Measurements from ENCODE around the gene NDUFS8. TPM values are rescaled to one million over a fixed set of nuclear protein-coding genes. Genes with fewer than 3 reads are reported as not detected.
"Not testable (repeated sequence)": the region's sequence is repeated elsewhere in the genome, so short reads cannot be mapped to it uniquely, and the experiment has no call there.

The NDUFS8 gene
- total RNA-seq, result 315 TPM
- long read RNA-seq, transcript NDUFS8-201 (7 exons, 791 nt), result major isoform, 199 of 262 reads
- long read RNA-seq, transcript NDUFS8-207 (7 exons, 689 nt), result minor isoform, 6 of 262 reads
- long read RNA-seq, partial matches to known transcripts, result 28 of 262 reads
- long read RNA-seq, other reads (novel, unspliced or antisense), result 25 of 262 reads

DNA sequence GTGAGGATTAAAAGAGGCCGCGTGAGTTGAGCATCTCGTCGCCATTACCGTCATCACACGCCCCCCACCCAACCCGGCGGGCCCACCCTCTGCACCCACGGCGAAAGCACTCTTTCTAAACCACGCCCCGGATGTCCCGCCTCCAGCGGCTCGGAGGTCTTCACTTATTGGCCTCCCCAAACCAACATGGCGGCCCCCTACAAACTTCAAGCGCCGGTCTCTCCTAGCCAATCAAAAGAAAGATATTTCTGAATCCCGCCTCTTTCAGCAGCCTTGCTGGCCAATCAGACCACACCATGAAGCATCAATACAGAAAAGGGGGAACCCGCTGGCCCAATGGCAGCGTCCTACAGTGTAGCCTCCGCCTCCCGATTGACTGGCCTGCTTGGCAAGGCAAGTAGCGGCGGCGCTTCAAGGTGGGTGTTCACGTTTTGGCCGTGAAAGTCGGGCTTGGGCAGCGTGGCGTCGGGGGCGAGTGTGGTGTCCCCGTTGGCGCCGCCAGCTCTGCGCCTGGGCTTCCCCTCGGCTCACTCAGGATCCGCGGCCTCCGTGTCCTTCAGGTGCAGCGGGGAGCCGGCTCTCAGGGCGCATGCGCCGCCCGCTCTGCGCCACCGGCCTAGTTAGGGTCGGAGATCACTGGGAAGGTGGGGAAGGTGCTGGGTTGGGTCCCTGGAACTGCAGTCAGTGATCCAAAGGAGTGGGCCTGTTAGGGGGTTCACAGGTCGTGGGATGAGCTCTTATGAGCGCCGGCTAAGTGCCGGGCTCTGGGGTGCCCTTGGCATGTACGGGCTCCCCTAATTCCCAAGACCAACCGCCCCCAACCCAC lies at the start of gene NDUFS8:
Gene NDUFS8 (plus strand): TSS at position 364 of the 826 bp plus-strand sequence. CDS start 1,471 bp downstream, outside the sequence.
- peak; percentile 96 for DNase-seq (ENCODE audit: low spot score)
- intact Hi-C loops (cut with DNase I), result loop anchor here (5.0 kb wide), 2 partner anchors 92 to 182 kb away; partner anchors contain the start of genes CHKA and KMT5B

DNA sequence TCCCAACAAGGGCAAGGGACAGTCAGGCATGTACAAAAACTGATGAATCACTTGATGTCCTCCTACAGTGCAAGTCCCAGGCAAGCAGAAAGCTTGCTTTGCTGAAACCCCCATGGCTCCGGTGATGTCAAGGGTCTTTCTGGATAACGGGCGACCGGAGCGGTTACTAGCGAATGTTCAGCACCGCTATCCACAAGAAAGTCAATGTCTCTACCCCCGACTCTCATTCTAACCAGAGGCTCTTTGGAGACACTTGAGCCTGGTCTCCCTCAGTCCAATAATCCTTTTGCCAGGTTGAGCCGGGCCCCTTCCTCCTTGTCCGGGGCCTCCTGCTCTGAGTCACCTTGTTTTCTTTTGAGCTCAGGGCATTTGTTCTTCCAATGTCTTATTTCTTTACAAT lies 49.3 kb upstream of the NDUFS8 start:
- DNase-seq (ENCODE audit: low spot score); intact Hi-C loops (cut with DNase I): not testable (repeated sequence)

GRCh38 chr11:67982255-67982857 lies 48.1 kb upstream of the NDUFS8 start:
- DNase-seq (ENCODE audit: low spot score); intact Hi-C loops (cut with DNase I): not testable (repeated sequence)

DNA sequence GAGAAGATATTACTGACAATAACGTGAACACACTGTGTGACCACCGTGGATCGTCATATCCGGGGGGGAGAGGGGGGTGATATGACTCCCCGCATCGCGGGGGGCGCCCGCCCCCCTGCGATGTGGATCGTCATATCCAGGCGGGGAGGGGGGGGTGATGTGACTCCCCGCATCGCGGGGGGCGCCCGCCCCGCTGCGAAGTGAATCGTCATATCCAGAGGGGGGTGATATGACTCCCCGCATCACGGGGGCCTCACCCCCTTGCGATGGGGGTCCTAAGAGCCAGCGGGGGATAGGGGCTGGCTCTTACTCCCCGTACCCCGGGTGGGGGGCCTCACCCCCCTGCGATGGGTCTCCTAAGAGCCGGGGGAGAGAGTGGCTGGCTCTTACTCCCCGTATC lies 46.5 kb upstream of the NDUFS8 start:
- DNase-seq (ENCODE audit: low spot score), result no peak
- intact Hi-C loops (cut with DNase I), result no loop called here

GRCh38 chr11:67985302-67985701 lies 45.2 kb upstream of the NDUFS8 start:
- DNase-seq (ENCODE audit: low spot score); intact Hi-C loops (cut with DNase I): not testable (repeated sequence)

- DNase-seq (ENCODE audit: low spot score); intact Hi-C loops (cut with DNase I): not testable (repeated sequence)
Observed at GRCh38 chr11:67990546-67991346, 39.7 kb upstream of the NDUFS8 start.

- intact Hi-C loops (cut with DNase I); DNase-seq (ENCODE audit: low spot score): not testable (repeated sequence)
Observed at GRCh38 chr11:67991347-67992121, 38.9 kb upstream of the NDUFS8 start.

- DNase-seq (ENCODE audit: low spot score); intact Hi-C loops (cut with DNase I): not testable (repeated sequence)
Observed at GRCh38 chr11:67993821-67994220, 36.7 kb upstream of the NDUFS8 start.

DNA sequence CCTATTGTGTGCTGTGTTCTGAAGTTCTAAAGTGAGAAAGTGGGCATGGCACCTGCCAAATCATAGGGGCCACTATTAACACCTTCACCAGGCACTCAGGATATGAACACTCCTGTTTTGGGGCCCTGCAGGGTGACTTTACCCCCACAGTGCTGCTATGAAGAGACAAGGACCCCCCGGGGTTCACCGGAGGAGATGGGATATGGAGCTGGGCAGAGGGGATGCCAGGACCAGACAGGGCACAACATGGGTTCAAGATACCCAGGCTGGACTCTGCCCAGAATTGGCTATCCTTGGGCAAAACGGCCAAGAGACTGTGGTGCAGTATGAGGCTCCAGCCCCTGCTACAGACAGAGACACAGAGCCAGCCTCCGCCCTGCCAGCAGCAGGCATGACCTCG lies 36.1 kb upstream of the NDUFS8 start:
- intact Hi-C loops (cut with DNase I); DNase-seq (ENCODE audit: low spot score): not testable (repeated sequence)

GRCh38 chr11:67995129-67995528 lies 35.4 kb upstream of the NDUFS8 start:
- DNase-seq (ENCODE audit: low spot score); intact Hi-C loops (cut with DNase I): not testable (repeated sequence)

GRCh38 chr11:67995579-67995978 lies 34.9 kb upstream of the NDUFS8 start:
- intact Hi-C loops (cut with DNase I), result not testable (repeated sequence)

DNA sequence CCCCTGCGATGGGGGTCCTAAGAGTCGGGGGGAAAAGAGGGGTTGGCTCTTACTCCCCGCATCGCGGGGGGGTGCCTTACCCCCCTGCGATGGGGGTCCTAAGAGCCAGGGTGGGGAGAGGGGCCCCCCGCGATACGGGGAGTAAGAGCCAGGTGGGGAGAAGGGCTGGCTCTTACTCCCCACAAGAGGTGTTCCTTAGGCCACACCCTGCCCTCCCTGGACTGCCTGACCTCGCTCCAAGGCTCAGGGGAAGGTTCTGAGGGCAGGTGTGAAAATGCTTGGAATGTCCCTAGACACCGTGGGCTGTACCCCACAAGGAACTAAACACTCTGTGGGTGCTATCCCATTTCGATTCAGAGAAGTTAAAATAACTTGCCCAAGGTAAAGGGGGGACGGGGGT lies 34.4 kb upstream of the NDUFS8 start:
- no peak for DNase-seq (ENCODE audit: low spot score)
- intact Hi-C loops (cut with DNase I), result no loop called here

More at GRCh38 chr11:67995579-67995978, 34.9 kb upstream of the NDUFS8 start:
- not testable (repeated sequence) for DNase-seq (ENCODE audit: low spot score)

DNA sequence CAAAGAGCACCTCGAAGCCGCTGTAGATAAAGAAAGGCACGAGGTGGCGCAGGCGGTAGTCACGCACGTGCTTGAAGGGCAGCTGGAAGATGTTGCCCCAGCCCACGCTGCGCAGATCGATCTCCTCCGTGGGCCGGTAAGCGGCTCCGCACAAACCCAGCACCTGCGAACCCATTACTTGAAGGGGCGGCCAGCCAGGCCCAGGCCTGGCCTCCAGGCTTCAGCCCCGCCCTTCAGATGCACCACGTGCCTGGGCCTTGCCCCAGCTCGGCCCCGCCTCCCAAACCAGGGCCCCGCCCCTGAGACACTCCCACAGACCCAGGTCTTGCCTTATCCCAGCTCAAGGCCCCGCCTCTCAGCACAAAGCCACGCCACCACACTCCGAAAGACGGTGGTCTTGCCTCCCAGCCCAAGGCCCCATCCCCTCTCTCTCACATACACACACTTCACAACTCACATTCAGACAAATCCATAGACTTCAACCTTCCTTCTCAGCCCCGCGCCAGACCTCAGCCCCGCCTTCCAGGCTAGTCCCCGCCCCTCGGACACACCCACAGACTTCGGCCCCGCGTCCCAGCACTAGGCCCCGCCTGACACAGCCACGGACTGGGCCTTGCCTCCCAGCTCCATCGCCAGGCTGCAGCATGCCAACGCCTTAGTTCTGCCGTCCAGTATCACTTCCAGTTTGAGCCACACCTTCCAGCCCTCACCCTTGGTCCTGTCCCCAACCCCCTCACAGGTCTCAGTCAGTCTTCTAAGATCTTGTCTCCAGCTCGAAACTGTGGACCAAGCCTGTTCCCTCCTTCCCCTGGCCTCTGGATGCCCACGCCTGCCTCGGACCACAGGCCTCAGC lies 33.6 kb upstream of the NDUFS8 start:
- no peak for DNase-seq (ENCODE audit: low spot score)
- intact Hi-C loops (cut with DNase I), result no loop called here

- DNase-seq (ENCODE audit: low spot score), result no peak
- intact Hi-C loops (cut with DNase I), result no loop called here
Observed at GRCh38 chr11:67997475-67997921, 33.0 kb upstream of the NDUFS8 start.

DNA sequence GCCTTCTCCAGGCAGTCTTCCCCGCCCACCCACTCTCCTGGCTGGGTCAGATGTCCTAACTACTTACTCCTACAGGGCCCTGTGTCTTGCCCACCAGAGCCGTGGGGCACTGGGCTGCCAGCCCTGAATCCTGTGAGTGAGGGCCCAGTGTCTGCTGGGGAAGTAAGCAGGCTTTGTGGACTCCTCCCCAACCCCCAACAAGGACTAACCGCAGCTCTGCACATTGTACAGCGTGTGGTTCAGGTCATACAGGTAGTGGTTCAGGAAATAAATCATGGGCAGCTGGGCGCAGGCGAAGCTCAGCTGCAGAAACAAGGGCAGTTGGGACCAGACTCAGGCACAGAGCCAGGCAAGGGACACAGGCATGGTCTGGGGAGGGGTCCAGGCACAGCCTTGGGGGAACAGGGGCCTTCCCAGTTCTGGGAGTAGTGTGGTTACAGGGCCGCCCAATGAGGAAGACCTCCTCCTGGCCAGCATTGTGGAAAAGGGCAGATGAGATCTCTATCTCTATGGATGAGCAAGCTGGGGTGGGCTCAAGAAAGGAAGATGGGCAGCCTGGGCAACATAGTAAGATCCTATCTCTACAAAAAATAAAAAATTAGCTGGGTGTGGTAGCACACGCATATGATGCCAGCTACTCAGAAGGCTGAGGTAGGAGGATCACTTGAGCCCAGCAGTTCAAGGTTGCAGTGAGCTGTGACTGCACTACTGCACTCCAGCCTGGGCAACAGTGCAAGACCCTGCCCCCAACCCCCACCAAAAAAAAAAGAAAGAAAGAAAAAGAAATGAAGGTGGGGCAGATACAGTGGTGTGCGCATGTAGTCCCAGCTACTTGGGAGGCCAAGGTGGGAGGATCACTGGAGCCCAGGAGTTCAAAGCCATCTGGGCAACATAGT lies 32.1 kb upstream of the NDUFS8 start:
- intact Hi-C loops (cut with DNase I), result no loop called here
- DNase-seq (ENCODE audit: low spot score), result no peak

- DNase-seq (ENCODE audit: low spot score), result no peak
- intact Hi-C loops (cut with DNase I), result no loop called here
Observed at GRCh38 chr11:67999201-67999629, 31.3 kb upstream of the NDUFS8 start.

DNA sequence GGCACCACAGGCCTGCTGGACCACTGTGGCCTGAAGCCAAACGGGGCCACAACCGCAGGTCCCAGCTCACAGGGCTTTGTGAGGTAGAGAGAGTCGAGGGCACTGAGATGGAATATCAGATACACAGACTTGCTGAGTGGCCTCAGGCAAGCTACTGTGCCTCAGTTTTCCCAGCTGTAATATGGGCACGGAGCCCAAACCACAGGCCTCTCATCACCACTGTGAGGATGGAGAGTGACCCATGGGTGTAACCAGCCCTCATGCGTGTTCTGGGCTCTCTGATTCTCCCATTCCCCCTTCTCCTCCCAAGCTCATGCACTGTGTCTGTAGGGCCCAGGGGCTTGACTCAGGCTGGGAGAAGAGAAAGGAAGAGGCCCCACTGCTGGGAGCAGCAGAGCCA lies 30.8 kb upstream of the NDUFS8 start:
- DNase-seq (ENCODE audit: low spot score), result no peak
- intact Hi-C loops (cut with DNase I), result no loop called here

Measured in cardiac septum (tissue), 1 donor.